GM12865 (cell line): ENCODE results near the gene NT5DC2.

Experiments used
- DNase-seq: peaks from one replicate; pipeline ENCODE4 v3.0.0; 2010; ENCODE audit warnings: low read depth
- H3K4me3 ChIP-seq: 2 replicates; pipeline ENCODE4 v1.5.1; 2011; ENCODE audit warnings: mild to moderate bottlenecking, low read depth, low read length, control low read depth
- CTCF ChIP-seq: IDR thresholded peaks from 2 replicates; pipeline ENCODE4 v1.5.1; 2011; ENCODE audit warnings: low read length, control low read depth, low read depth, inconsistent platforms; ENCODE audit not compliant: insufficient read depth; ENCODE audit errors: missing control alignments

Gene NT5DC2

GRCh38 chr3:52523386-52524257, 10.0 kb downstream of the NT5DC2 start:
- TF ChIP-seq CTCF = no peak
- H3K4me3 ChIP-seq = no peak overlapping the region
- no peak for DNase-seq

GRCh38 chr3:52522651-52523251, 10.9 kb downstream of the NT5DC2 start:
- H3K4me3 ChIP-seq = no peak overlapping the region
- no peak for DNase-seq
- TF ChIP-seq CTCF = no peak

- no peak for DNase-seq
Measured at GRCh38 chr3:52521881-52522650, 11.6 kb downstream of the NT5DC2 start.

GRCh38 chr3:52521488-52521824, 12.2 kb downstream of the NT5DC2 start:
- no peak overlapping the region for H3K4me3 ChIP-seq
- DNase-seq = no peak
- no peak for TF ChIP-seq CTCF

More at GRCh38 chr3:52521881-52522650, 11.6 kb downstream of the NT5DC2 start:
- no peak overlapping the region for H3K4me3 ChIP-seq
- no peak for TF ChIP-seq CTCF

GRCh38 chr3:52520716-52521487, 12.8 kb downstream of the NT5DC2 start:
- no peak overlapping the region for H3K4me3 ChIP-seq
- no peak for DNase-seq
- TF ChIP-seq CTCF = no peak

GRCh38 chr3:52520141-52520667, 13.5 kb downstream of the NT5DC2 start:
- no peak for DNase-seq
- no peak for TF ChIP-seq CTCF
- no peak overlapping the region for H3K4me3 ChIP-seq
